ENCODE data around the gene FAM171A2.
"Not testable (repeated sequence)": the region's sequence is repeated elsewhere in the genome, so short reads cannot be mapped to it uniquely, and the experiment has no call there.

The FAM171A2 gene

GRCh38 chr17:44375196-44376017 lies 11.8 kb upstream of the FAM171A2 start:
- no peak for TF ChIP-seq CTCF (conservative IDR thresholded peaks at IDR 0.05; ENCODE audit: low read depth, low read length)
- DNase-seq (ENCODE audit: low read depth), result no peak
- H3K4me3 ChIP-seq (ENCODE audit: low read length), result no peak overlapping the region

GRCh38 chr17:44374306-44375195 lies 10.9 kb upstream of the FAM171A2 start:
- no peak for DNase-seq (ENCODE audit: low read depth)
- H3K4me3 ChIP-seq (ENCODE audit: low read length), result no peak overlapping the region
- no peak for TF ChIP-seq CTCF (conservative IDR thresholded peaks at IDR 0.05; ENCODE audit: low read depth, low read length)

DNA sequence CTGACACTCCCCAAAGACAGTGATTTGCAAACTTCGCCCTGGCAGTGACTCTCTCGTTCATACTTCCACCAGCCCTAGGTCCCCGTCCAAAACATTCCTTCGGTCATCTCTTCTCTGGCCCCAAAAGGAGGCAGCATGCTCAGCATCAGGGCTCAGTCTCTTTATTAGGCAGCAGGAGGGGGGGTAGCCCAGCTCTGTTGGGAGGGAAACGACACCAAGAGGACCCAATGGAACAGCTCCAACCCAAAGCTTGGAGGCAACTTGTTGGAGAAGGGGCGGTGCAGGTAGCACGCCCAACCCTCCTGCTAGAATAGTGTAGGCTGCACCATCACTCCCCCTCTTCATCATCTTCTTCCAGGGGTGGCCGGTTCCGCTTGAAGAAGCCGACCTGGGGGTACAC lies 8.4 kb upstream of the FAM171A2 start:
- no peak overlapping the region for H3K4me3 ChIP-seq (ENCODE audit: low read length)
- TF ChIP-seq CTCF (conservative IDR thresholded peaks at IDR 0.05; ENCODE audit: low read depth, low read length), result no peak
- no peak for DNase-seq (ENCODE audit: low read depth)

DNA sequence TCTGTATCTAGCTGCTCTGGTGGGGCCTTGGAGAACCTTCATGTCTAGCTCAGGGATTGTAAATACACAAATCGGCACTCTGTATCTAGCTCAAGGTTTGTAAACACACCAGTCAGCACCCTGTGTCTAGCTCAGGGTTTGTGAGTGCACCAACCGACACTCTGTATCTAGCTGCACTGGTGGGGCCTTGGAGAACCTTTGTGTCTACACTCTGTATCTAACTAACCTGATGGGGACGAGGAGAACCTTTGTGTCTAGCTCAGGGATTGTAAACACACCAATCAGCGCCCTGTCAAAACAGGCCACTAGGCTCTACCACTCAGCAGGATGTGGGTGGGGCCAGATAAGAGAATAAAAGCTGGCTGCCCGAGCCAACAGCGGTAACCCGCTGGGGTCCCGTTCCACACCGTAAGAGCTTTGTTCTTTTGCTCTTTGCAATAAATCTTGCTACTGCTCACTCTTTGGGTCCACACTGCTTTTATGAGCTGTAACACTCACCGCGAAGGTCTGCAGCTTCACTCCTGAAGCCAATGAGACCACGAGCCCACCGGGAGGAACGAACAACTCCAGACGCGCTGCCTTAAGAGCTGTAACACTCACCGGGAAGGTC lies 5.9 kb upstream of the FAM171A2 start:
- not testable (repeated sequence) for H3K4me3 ChIP-seq (ENCODE audit: low read length); DNase-seq (ENCODE audit: low read depth)

GRCh38 chr17:44368391-44369243 lies 5.0 kb upstream of the FAM171A2 start:
- not testable (repeated sequence) for H3K4me3 ChIP-seq (ENCODE audit: low read length); DNase-seq (ENCODE audit: low read depth)

- H3K4me3 ChIP-seq (ENCODE audit: low read length), result no peak overlapping the region
- DNase-seq (ENCODE audit: low read depth), result no peak
- TF ChIP-seq CTCF (conservative IDR thresholded peaks at IDR 0.05; ENCODE audit: low read depth, low read length), result no peak
Observed at GRCh38 chr17:44367231-44367979, 3.8 kb upstream of the FAM171A2 start.

DNA sequence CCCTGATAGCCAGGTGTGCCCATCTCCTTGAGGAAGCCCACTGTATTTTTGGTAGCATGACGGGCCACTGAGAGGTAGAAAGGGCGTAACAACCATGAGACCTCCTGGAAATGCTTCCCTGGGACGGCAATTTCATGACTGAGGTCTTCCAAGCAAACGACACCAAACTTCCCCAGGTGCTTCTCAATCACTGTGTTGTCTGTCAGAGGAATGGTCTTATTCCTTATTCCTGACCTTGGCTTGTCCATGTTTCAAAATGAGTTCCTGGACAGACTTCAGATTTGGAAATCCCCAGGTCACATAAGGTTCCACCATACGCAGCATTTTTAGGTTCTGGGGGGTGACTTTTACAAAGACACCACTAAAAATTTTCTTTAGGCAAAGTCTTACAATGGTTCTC lies 1.4 kb upstream of the FAM171A2 start:
- not testable (repeated sequence) for DNase-seq (ENCODE audit: low read depth); H3K4me3 ChIP-seq (ENCODE audit: low read length)

Measured in retinal pigment epithelial cell (primary cell).